C4-2B (cell line): ENCODE data around the gene FCRL4.

Experiments used
- H3K27ac ChIP-seq: fragments of 450-650 bp; 2 replicates; pipeline ENCODE4 v1.5.1; 2017
- ZFX ChIP-seq: fragments of 450-650 bp; IDR thresholded peaks from 2 replicates; pipeline ENCODE4 v1.6.1; 2017
- TF ChIP-seq, protein P1 (sequence below): fragments of 450-650 bp; conservative IDR thresholded peaks from 2 replicates; pipeline ENCODE4 v1.5.1; 2017; ENCODE audit warnings: mild to moderate bottlenecking

The FCRL4 gene

DNA sequence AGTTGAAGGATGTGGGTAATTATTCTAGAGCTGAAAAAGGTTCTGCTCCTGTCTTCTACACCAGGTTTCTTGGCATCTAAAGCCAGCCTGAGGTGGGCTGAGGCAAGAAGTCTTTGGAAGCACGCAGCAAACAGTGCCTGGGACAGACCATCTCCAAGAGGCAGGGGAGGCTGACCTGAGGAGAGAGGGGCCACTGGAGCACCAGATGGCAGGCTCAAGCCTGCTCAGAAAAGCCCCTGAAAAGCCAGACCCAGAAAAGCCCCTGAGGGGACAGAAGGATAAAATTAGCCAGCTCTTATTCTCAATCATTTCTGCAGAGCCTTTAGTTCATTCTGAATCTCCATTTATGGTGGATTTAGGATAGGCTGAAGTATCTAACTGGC, 17.1 kb downstream of the FCRL4 start:
- no peak overlapping the region for H3K27ac ChIP-seq
- TF ChIP-seq, protein P1, sequence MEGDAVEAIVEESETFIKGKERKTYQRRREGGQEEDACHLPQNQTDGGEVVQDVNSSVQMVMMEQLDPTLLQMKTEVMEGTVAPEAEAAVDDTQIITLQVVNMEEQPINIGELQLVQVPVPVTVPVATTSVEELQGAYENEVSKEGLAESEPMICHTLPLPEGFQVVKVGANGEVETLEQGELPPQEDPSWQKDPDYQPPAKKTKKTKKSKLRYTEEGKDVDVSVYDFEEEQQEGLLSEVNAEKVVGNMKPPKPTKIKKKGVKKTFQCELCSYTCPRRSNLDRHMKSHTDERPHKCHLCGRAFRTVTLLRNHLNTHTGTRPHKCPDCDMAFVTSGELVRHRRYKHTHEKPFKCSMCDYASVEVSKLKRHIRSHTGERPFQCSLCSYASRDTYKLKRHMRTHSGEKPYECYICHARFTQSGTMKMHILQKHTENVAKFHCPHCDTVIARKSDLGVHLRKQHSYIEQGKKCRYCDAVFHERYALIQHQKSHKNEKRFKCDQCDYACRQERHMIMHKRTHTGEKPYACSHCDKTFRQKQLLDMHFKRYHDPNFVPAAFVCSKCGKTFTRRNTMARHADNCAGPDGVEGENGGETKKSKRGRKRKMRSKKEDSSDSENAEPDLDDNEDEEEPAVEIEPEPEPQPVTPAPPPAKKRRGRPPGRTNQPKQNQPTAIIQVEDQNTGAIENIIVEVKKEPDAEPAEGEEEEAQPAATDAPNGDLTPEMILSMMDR, result no peak
- no peak for TF ChIP-seq ZFX

DNA sequence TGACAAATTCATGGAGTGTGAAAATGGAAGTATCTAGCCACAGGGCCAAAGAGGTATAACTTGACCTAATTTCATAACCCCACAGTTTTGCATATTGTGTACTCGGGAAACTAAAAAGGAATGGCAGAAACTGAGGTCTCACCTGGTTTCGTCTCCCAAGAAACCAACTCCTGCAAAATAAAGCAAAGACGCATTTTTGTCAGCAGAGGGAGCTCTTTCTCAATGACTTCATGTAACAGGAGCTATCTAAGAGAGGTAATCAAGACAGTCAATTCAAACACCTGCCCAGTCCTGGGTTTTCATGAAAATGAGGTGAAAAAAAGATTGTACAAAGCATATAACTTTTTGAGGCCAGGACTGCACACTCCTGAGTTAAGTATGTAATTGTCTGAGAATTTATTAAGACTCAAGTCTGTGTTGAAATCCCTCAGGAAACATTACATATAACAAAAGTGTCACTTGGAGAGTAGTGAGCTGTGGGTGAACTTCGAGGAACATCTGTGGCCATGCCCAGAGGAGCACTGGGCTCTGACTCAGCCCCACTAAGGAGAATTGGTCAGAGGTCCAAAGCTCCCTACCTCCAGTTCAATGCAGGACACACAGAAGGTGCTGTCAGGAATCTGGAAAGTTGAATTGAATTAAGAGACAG, 17.6 kb downstream of the FCRL4 start:
- TF ChIP-seq ZFX, result no peak
- TF ChIP-seq, protein P1, result peak; percentile 86
- no peak overlapping the region for H3K27ac ChIP-seq

DNA sequence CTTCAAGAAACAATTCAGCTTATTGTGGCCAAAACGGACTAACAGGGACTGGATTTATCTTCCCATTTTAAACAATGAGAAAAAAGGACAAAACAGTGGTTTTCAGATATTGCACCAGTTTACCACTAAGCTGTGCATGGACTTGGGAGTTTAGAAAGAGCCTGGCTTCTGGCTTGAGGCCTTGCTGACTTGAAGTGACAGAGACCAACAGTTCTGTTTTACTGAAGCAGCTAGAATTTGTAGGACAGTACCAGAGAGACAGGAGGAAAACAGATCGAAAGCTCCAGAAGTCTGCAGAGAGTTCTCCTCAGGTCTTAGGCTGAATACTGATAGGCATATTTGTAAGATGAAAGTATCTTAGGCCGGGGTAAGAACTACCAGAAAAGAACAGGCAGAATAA, 20.5 kb downstream of the FCRL4 start:
- TF ChIP-seq, protein P1, result no peak
- no peak for TF ChIP-seq ZFX
- no peak overlapping the region for H3K27ac ChIP-seq

DNA sequence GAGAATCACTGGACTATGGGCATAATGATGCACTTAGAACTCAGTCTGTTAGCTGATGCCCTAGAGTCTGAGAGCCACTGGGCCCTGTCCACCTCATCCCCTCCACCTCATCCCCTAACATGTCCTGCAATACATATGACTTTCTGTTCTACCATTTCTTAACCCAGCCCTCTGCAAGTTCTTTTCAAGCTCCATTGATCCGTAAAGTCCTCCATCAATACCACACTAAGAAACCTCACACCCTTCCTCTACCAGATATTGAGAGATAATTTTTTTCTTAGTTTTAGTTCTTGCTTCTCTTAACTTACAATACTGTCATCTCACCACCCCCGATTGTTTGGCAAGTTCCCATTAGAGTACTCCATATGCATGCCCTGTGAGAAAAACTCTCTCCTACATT, 22.1 kb downstream of the FCRL4 start:
- H3K27ac ChIP-seq, result no peak overlapping the region
- TF ChIP-seq, protein P1, result no peak
- TF ChIP-seq ZFX, result no peak

DNA sequence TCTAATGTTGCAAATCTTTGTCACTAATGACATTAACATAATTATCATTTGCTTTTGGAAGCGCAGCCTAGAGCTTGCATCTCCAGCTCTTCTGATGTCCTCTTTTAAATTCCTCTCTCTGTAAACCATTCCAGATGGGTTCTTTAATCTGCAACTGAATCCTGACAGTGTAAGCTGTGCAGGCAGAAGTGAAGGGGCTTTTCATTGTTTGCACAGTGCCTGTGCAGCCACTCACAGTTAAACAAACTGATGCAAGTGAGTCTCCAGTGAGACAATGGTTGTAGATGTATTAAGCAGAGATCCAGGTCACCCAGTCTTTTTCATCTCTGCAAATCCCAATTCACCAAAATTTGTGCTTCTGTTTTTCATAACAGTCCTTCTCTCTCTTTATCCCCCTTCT, 23.0 kb downstream of the FCRL4 start:
- TF ChIP-seq, protein P1, result no peak
- no peak for TF ChIP-seq ZFX
- H3K27ac ChIP-seq, result no peak overlapping the region

DNA sequence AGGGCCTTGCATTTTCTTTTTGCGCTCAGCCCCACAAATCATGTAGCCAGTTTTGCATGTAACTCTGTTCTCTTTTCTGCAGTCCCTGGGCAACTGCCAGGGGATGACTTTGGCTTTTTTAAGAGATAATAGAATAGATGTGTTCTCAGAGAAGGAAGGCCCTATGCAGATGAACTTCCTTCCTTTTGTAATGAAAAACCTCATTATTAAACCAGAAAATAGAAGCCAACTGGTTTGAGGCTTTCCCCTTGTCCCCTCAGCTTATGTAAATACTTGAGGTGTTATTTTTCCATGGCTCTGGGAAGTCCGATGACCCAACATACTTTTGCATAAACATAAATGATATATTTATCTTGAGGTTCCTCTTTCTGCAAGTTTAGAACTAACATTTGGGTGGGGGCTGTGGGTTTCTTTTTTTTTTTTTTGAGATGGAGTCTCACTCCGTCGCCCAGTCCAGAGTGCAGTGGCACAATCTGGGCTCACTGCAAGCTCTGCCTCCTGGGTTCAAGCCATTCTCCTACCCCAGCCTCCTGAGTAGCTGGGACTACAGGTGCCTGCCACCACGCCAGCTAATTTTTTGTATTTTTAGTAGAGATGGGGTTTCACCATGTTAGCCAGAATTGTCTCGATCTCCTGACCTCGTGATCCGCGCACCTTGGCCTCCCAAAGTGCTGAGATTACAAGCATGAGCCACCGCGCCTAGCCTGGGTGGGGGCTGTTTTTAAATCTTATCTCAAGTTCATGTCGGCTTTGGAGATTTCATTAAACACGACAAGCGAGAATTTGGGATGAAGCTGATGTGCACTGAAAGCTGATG, 31.2 kb downstream of the FCRL4 start:
- no peak overlapping the region for H3K27ac ChIP-seq
- no peak for TF ChIP-seq ZFX
- TF ChIP-seq, protein P1, result no peak

DNA sequence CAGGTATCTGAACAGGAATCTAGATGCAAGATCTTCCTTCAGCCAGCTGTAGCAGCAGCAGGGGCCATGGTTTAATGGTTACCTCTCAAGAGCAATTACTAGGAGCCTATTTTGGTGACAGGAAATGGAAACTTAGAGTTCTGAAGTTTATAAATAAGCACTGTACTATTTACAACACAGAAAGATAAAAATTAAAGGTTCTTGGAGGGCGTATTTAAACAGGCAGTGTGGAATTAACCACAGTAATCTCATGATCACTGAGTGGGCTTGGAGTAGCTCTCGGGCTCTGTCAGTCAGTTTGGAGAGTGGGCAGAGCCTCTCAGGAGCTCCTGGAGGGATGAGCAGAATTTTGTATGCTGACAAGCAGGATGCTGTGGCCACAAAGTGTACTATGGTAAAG, 35.4 kb downstream of the FCRL4 start:
- no peak overlapping the region for H3K27ac ChIP-seq
- TF ChIP-seq, protein P1, result no peak
- TF ChIP-seq ZFX, result no peak
